Small intestine (tissue), 7 donors: ENCODE data around the gene C9orf85. TPM values are rescaled to one million over a fixed set of nuclear protein-coding genes. Genes with fewer than 3 reads are reported as not detected.

Experiments used
- DNase-seq, 2 donors: peaks; one replicate each; pipeline versions ENCODE4 v3.0.0 to v3.0.0-alpha.2; 2013
- FAIRE-seq: peaks from 2 replicates; lab custom pipeline; 2012; peaks lifted over from hg19 to GRCh38; lab: Jason Lieb, UNC
- H3K27ac ChIP-seq, 3 donors: one replicate each; pipeline ENCODE4 v1.5.1; 2013; ENCODE audit warnings: low read length in 2 of 3, mild to moderate bottlenecking in 2 of 3, control low read depth in 1 of 3, inconsistent platforms in 1 of 3, low read depth in 1 of 3, moderate library complexity in 1 of 3
- H3K27me3 ChIP-seq, 3 donors: one replicate each; pipeline ENCODE4 v1.6.1; 2013; ENCODE audit warnings: low read length in 3 of 3, inconsistent platforms in 1 of 3; ENCODE audit not compliant: control insufficient read depth in 3 of 3, insufficient read depth in 3 of 3
- H3K36me3 ChIP-seq, 3 donors: one replicate each; pipeline ENCODE4 v1.6.1; 2013; ENCODE audit warnings: low read length in 3 of 3, inconsistent platforms in 1 of 3, low read depth in 1 of 3, mild to moderate bottlenecking in 1 of 3, moderate library complexity in 1 of 3; ENCODE audit not compliant: control insufficient read depth in 3 of 3, insufficient read depth in 2 of 3
- H3K4me1 ChIP-seq, 3 donors: one replicate each; pipeline ENCODE4 v1.6.1; 2013; ENCODE audit warnings: low read length in 2 of 3, inconsistent platforms in 1 of 3, low read depth in 1 of 3, mild to moderate bottlenecking in 1 of 3, moderate library complexity in 1 of 3; ENCODE audit not compliant: control insufficient read depth in 3 of 3, insufficient read depth in 2 of 3
- H3K4me3 ChIP-seq, 3 donors: one replicate each; pipeline ENCODE4 v1.5.1; 2013; ENCODE audit warnings: low read length in 3 of 3, control low read depth in 1 of 3, inconsistent platforms in 1 of 3, low read depth in 1 of 3, mild to moderate bottlenecking in 1 of 3, moderate library complexity in 1 of 3
- H3K9me3 ChIP-seq, 2 donors: one replicate each; pipeline ENCODE4 v1.6.1; 2013; ENCODE audit warnings: low read depth in 1 of 2, low read length in 1 of 2; ENCODE audit not compliant: control insufficient read depth in 2 of 2, insufficient read depth in 1 of 2
- WGBS, 3 donors: extraction: QIAGEN DNeasy Blood & Tissue Kit; methylation state at CpG; one replicate each; pipeline ENCODE4 v1.1.7; 2013; 5-methylcytosine and 5-hydroxymethylcytosine counted together
- polyA plus RNA-seq, 4 donors: library from polyadenylated mRNA; stranded (reverse) in 3 of 4; unstranded in 1 of 4; fragments of 200-250 nt in 3 of 4; fragments of 120-200 nt in 1 of 4; gene quantifications; one replicate each; pipeline versions ENCODE4 v1.2.1 to v1.2.3, GENCODE V29; 2013
- donor health status: healthy with polysubstance abuse.
- donor health status: control.
- donor health status: control.
- donor health status: Bipolar disorder and iron deficiency.
- donor health status: healthy.

The C9orf85 gene
- polyA plus RNA-seq, 4 donors = 14.1 to 35.7 (median 19.4) TPM

- H3K27ac ChIP-seq = no peak overlapping the region
- peaks cover 0 to 8% (median 0%) of the 10 kb centered on the region in 3 donors for H3K4me1 ChIP-seq
- peaks cover 0 to 12% of the 10 kb centered on the region in 2 donors for H3K9me3 ChIP-seq
- DNase-seq (no peak), FAIRE-seq (no peak)
- H3K36me3 ChIP-seq = peaks cover 0 to 3% (median 0%) of the 10 kb centered on the region in 3 donors
- H3K4me3 ChIP-seq = no peak overlapping the region
- H3K27me3 ChIP-seq = no peaks in the 10 kb centered on the region
Measured at GRCh38 chr9:71884005-71884404, 27.4 kb upstream of the C9orf85 start.

- 40 to 78% (median 60%) methylated on average over 2 of the region's 2 CpGs for WGBS, 3 donors
- Histone ChIP-seq H3K36me3 (peaks cover 0 to 3% (median 0%) of the 10 kb centered on the region in 3 donors), H3K9me3 (peaks cover 0 to 10% of the 10 kb centered on the region in 2 donors), H3K4me1 (peaks cover 0 to 8% (median 0%) of the 10 kb centered on the region in 3 donors), H3K27me3 (no peaks in the 10 kb centered on the region), H3K27ac (no peak overlapping the region), H3K4me3 (no peak overlapping the region)
- DNase-seq = no peak
- no peak for FAIRE-seq
Measured at GRCh38 chr9:71885467-71885866, 26.0 kb upstream of the C9orf85 start.

GRCh38 chr9:71886015-71886414, 25.4 kb upstream of the C9orf85 start:
- 78 to 95% (median 86%) methylated on average over 1 of the region's 1 CpG for WGBS, 3 donors
- no peak overlapping the region for H3K27ac ChIP-seq
- peaks cover 0 to 10% of the 10 kb centered on the region in 2 donors for H3K9me3 ChIP-seq
- H3K4me3 ChIP-seq = no peak overlapping the region
- FAIRE-seq = no peak
- H3K27me3 ChIP-seq = no peaks in the 10 kb centered on the region
- DNase-seq = no peak
- H3K36me3 ChIP-seq = peaks cover 0 to 3% (median 0%) of the 10 kb centered on the region in 3 donors
- H3K4me1 ChIP-seq = peaks cover 0 to 8% (median 0%) of the 10 kb centered on the region in 3 donors

GRCh38 chr9:71886541-71886940, 24.9 kb upstream of the C9orf85 start:
- Histone ChIP-seq H3K27me3 (no peaks in the 10 kb centered on the region), H3K4me1 (peaks cover 0 to 8% (median 2%) of the 10 kb centered on the region in 3 donors), H3K4me3 (no peak overlapping the region), H3K27ac (no peak overlapping the region), H3K9me3 (peaks cover 0 to 10% of the 10 kb centered on the region in 2 donors), H3K36me3 (peaks cover 0 to 3% (median 0%) of the 10 kb centered on the region in 3 donors)
- DNase-seq = no peak
- no peak for FAIRE-seq
- WGBS, 3 donors = 92 to 96% (median 92%) methylated on average over 10 of the region's 10 CpGs

- DNase-seq (no peak), FAIRE-seq (no peak)
- Histone ChIP-seq H3K9me3 (peaks cover 0 to 7% of the 10 kb centered on the region in 2 donors), H3K36me3 (peaks cover 0 to under 1% (median 0%) of the 10 kb centered on the region in 3 donors), H3K27ac (peak overlapping the region in 1 of 3 donors; percentile 35), H3K4me3 (no peak overlapping the region), H3K27me3 (no peaks in the 10 kb centered on the region), H3K4me1 (peaks cover 0 to 8% (median 2%) of the 10 kb centered on the region in 3 donors)
- WGBS, 3 donors = 68 to 89% (median 78%) methylated on average over 1 of the region's 1 CpG
Measured at GRCh38 chr9:71887362-71887761, 24.1 kb upstream of the C9orf85 start.

- no peak for DNase-seq
- FAIRE-seq = no peak
- Histone ChIP-seq H3K4me3 (no peak overlapping the region), H3K4me1 (peaks cover 0 to 10% (median 8%) of the 10 kb centered on the region in 3 donors), H3K36me3 (no peaks in the 10 kb centered on the region), H3K9me3 (no peaks in the 10 kb centered on the region), H3K27me3 (no peaks in the 10 kb centered on the region), H3K27ac (no peak overlapping the region)
- 86 to 90% (median 87%) methylated on average over 3 of the region's 3 CpGs for WGBS, 3 donors
Measured at GRCh38 chr9:71890042-71890679, 21.3 kb upstream of the C9orf85 start.

GRCh38 chr9:71891557-71892189, 19.8 kb upstream of the C9orf85 start:
- WGBS, 3 donors = 39 to 65% (median 56%) methylated on average over 4 of the region's 4 CpGs
- Histone ChIP-seq H3K4me1 (peaks cover 3 to 12% (median 8%) of the 10 kb centered on the region in 3 donors), H3K9me3 (no peaks in the 10 kb centered on the region), H3K4me3 (no peak overlapping the region), H3K27ac (no peak overlapping the region), H3K27me3 (no peaks in the 10 kb centered on the region), H3K36me3 (no peaks in the 10 kb centered on the region)
- DNase-seq (peak in 1 of 2 donors; percentile 27), FAIRE-seq (no peak)

GRCh38 chr9:71895117-71895516, 16.3 kb upstream of the C9orf85 start:
- DNase-seq (peak; percentile 34 to 39), FAIRE-seq (no peak)
- Histone ChIP-seq H3K4me3 (no peak overlapping the region), H3K36me3 (no peaks in the 10 kb centered on the region), H3K27me3 (no peaks in the 10 kb centered on the region), H3K27ac (peak overlapping the region in 1 of 3 donors; percentile 41), H3K4me1 (peaks cover 0 to 12% (median 10%) of the 10 kb centered on the region in 3 donors), H3K9me3 (no peaks in the 10 kb centered on the region)
